ENCODE data around the gene ASAP3.
"Not testable (repeated sequence)": the region's sequence is repeated elsewhere in the genome, so short reads cannot be mapped to it uniquely, and the experiment has no call there.

ASAP3 gene

DNA sequence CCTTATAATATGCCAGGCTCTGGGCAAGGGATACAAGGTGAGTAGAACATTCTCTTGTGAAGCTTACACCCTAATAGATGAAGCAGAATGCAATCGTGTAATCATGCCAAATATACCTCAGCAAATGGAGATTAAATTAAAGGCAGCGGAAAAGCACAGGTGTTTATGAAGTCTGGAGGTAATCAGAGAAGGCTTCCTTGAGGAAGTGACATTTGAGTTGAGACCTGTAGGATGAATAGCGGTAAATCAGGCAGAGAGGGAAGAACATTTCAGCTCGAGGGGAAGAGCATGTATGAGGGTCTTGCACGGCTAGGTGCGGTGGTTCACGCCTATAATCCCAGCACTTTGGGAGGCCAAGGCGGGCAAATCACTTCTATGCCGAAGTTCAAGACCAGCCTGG is 33.6 kb upstream of the ASAP3 start:
- no peak for TF ChIP-seq CTCF (IDR thresholded peaks at IDR 0.05; ENCODE audit: unreplicated experiment in 3 of 3)
- no peaks in the 10 kb centered on the region for H3K27me3 Mint-ChIP-seq (ENCODE audit: low read depth)
- H3K27ac Mint-ChIP-seq = no peak overlapping the region
- H3K9me3 Mint-ChIP-seq = no peaks in the 10 kb centered on the region
- H3K4me1 Mint-ChIP-seq = no peaks in the 10 kb centered on the region
- peaks cover 9% of the 10 kb centered on the region for H3K36me3 Mint-ChIP-seq (ENCODE audit: low read depth)
- H3K4me3 Mint-ChIP-seq = no peak overlapping the region

DNA sequence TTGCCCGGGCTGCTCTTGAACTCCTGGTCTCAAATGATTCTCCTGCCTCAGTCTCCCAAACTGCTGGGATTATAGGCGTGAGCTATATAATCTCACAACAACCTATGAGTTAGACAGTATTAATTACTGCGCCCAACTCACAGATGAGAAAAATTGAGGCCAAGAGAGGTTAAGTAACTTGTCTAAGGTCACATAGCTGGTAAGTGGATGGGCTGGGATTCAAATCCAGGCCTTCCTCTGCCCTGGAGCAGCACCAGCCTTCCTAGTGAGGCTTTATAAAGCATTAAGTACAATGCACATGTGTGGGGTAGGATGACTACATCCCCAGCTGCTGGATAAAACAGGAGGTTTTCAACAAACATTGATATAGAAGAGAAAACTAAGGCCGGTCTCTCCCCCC is 31.9 kb upstream of the ASAP3 start:
- Mint-ChIP-seq H3K27me3 (ENCODE audit: low read depth) (peaks cover 4% of the 10 kb centered on the region), H3K4me1 (no peaks in the 10 kb centered on the region), H3K27ac (no peak overlapping the region), H3K36me3 (ENCODE audit: low read depth) (peaks cover 5% of the 10 kb centered on the region), H3K9me3 (no peaks in the 10 kb centered on the region), H3K4me3 (no peak overlapping the region)
- TF ChIP-seq CTCF (IDR thresholded peaks at IDR 0.05; ENCODE audit: unreplicated experiment in 3 of 3) = no peak

- H3K27ac Mint-ChIP-seq = no peak overlapping the region
- H3K9me3 Mint-ChIP-seq = no peaks in the 10 kb centered on the region
- peaks cover 5% of the 10 kb centered on the region for H3K36me3 Mint-ChIP-seq (ENCODE audit: low read depth)
- no peak overlapping the region for H3K4me3 Mint-ChIP-seq
- H3K4me1 Mint-ChIP-seq = no peaks in the 10 kb centered on the region
- TF ChIP-seq CTCF (IDR thresholded peaks at IDR 0.05; ENCODE audit: unreplicated experiment in 3 of 3) = no peak
- H3K27me3 Mint-ChIP-seq (ENCODE audit: low read depth) = peaks cover 5% of the 10 kb centered on the region
Measured at GRCh38 chr1:23514111-23514679, 30.2 kb upstream of the ASAP3 start.

GRCh38 chr1:23509896-23510295 is 25.9 kb upstream of the ASAP3 start:
- Mint-ChIP-seq H3K27me3 (ENCODE audit: low read depth) (peaks cover 5% of the 10 kb centered on the region), H3K9me3 (no peaks in the 10 kb centered on the region), H3K36me3 (ENCODE audit: low read depth) (no peaks in the 10 kb centered on the region), H3K27ac (no peak overlapping the region), H3K4me3 (no peak overlapping the region), H3K4me1 (no peaks in the 10 kb centered on the region)
- no peak for TF ChIP-seq CTCF (IDR thresholded peaks at IDR 0.05; ENCODE audit: unreplicated experiment in 3 of 3)

GRCh38 chr1:23506376-23507107 is 22.6 kb upstream of the ASAP3 start:
- no peaks in the 10 kb centered on the region for H3K36me3 Mint-ChIP-seq (ENCODE audit: low read depth)
- TF ChIP-seq CTCF (IDR thresholded peaks at IDR 0.05; ENCODE audit: unreplicated experiment in 3 of 3) = no peak
- no peak overlapping the region for H3K27ac Mint-ChIP-seq
- no peak overlapping the region for H3K4me3 Mint-ChIP-seq
- H3K4me1 Mint-ChIP-seq = no peaks in the 10 kb centered on the region
- H3K27me3 Mint-ChIP-seq (ENCODE audit: low read depth) = peaks cover 5% of the 10 kb centered on the region
- no peaks in the 10 kb centered on the region for H3K9me3 Mint-ChIP-seq

- Mint-ChIP-seq H3K36me3 (ENCODE audit: low read depth) (no peaks in the 10 kb centered on the region), H3K27ac (no peak overlapping the region), H3K27me3 (ENCODE audit: low read depth) (peaks cover under 1% of the 10 kb centered on the region), H3K9me3 (no peaks in the 10 kb centered on the region), H3K4me1 (no peaks in the 10 kb centered on the region), H3K4me3 (no peak overlapping the region)
- no peak for TF ChIP-seq CTCF (IDR thresholded peaks at IDR 0.05; ENCODE audit: unreplicated experiment in 3 of 3)
Measured at GRCh38 chr1:23505851-23506250, 21.9 kb upstream of the ASAP3 start.

GRCh38 chr1:23504156-23504555 is 20.2 kb upstream of the ASAP3 start:
- not testable (repeated sequence) for H3K27me3 Mint-ChIP-seq (ENCODE audit: low read depth); H3K27ac Mint-ChIP-seq; H3K9me3 Mint-ChIP-seq; H3K4me3 Mint-ChIP-seq; H3K36me3 Mint-ChIP-seq (ENCODE audit: low read depth); H3K4me1 Mint-ChIP-seq

Data from nephron (organoid).